K562 (cell line): ENCODE data around the gene PPP1R14B. TPM values are rescaled to one million over a fixed set of nuclear protein-coding genes. Genes with fewer than 3 reads are reported as not detected.
A peak's percentile ranks its signal among the peaks of the same experiment; 100 is the strongest.

Experiments
- ARID3A ChIP-seq: IDR thresholded peaks from 2 replicates; pipeline ENCODE4 v1.6.1; 2012; ENCODE audit warnings: low read depth, low read length, improper control_type of control experiment, borderline replicate concordance
- DDX20 ChIP-seq: fragments of 450-650 bp; IDR thresholded peaks from 2 replicates; pipeline ENCODE4 v1.6.1; 2016; ENCODE audit warnings: missing genetic modification characterization, low read depth, mild to moderate bottlenecking, missing compliant biosample characterization, moderate library complexity
- ELF2 ChIP-seq: fragments of 250-450 bp; sonication (Bioruptor Pico); IDR thresholded peaks from 2 replicates; pipeline ENCODE4 v1.5.0; 2021; ENCODE audit warnings: mild to moderate bottlenecking
- ESRRA ChIP-seq: fragments of 450-650 bp; IDR thresholded peaks from 2 replicates; pipeline ENCODE4 v1.6.1; 2014; ENCODE audit warnings: low read depth, mild to moderate bottlenecking, moderate library complexity, borderline replicate concordance
- HOXB6 ChIP-seq: fragments of 250-450 bp; sonication (Bioruptor Pico); IDR thresholded peaks from 2 replicates; pipeline ENCODE4 v1.5.1; 2022; ENCODE audit warnings: mild to moderate bottlenecking, borderline replicate concordance
- MAFK ChIP-seq: IDR thresholded peaks from 2 replicates; pipeline ENCODE4 v1.6.1; 2011; ENCODE audit warnings: low read length, improper control_type of control experiment
- MNT ChIP-seq, 2 experiments: fragments of 450-650 bp; conservative IDR thresholded peaks; 2 replicates each; pipeline ENCODE4 v1.6.1; 2017; ENCODE audit warnings: mild to moderate bottlenecking in 2 of 2, moderate library complexity in 2 of 2
- NBN ChIP-seq: fragments of 450-650 bp; IDR thresholded peaks from 2 replicates; pipeline ENCODE4 v1.6.1; 2016; ENCODE audit warnings: low read depth, mild to moderate bottlenecking
- NCOA1 ChIP-seq: fragments of 450-650 bp; IDR thresholded peaks from 2 replicates; pipeline ENCODE4 v1.6.1; 2016; ENCODE audit warnings: low read depth
- NELFE ChIP-seq: IDR thresholded peaks from 2 replicates; pipeline ENCODE4 v1.6.1; 2011; ENCODE audit warnings: mild to moderate bottlenecking; ENCODE audit not compliant: insufficient read depth, insufficient read length
- PHF21A ChIP-seq: fragments of 450-650 bp; IDR thresholded peaks from 2 replicates; pipeline ENCODE4 v1.6.1; 2017; ENCODE audit warnings: low read depth, borderline replicate concordance
- SAFB ChIP-seq: fragments of 200-400 bp; formaldehyde crosslinking; IDR thresholded peaks from 2 replicates; pipeline ENCODE4 v1.6.1; 2017; ENCODE audit warnings: low read depth, low read length, borderline replicate concordance
- SIN3A ChIP-seq, 2 experiments: fragments of 150-350 bp in 1 of 2; IDR thresholded peaks; 2 replicates each; pipeline ENCODE4 v1.6.1; 2011 to 2016; ENCODE audit warnings: borderline replicate concordance in 2 of 2, low read depth in 2 of 2, low read length in 2 of 2, mild to moderate bottlenecking in 2 of 2, moderate library complexity in 2 of 2; ENCODE audit not compliant: control insufficient read depth in 1 of 2
- SMAD1 ChIP-seq: fragments of 150-350 bp; IDR thresholded peaks from 2 replicates; pipeline ENCODE4 v1.6.1; 2014; ENCODE audit warnings: low read length, low read depth; ENCODE audit not compliant: partially characterized antibody
- SNAPC5 ChIP-seq: fragments of 250-450 bp; sonication (Bioruptor Pico); IDR thresholded peaks from 2 replicates; pipeline ENCODE4 v1.8.0; 2021; ENCODE audit warnings: moderate library complexity, mild to moderate bottlenecking, inconsistent platforms
- SREBF1 ChIP-seq: fragments of 150-350 bp; IDR thresholded peaks from 2 replicates; pipeline ENCODE4 v1.6.1; 2014; ENCODE audit warnings: antibody characterized with exemption, low read depth, low read length, borderline replicate concordance
- TRIM28 ChIP-seq: fragments of 450-650 bp; IDR thresholded peaks from 2 replicates; pipeline ENCODE4 v1.6.1; 2017
- ZBED1 ChIP-seq: IDR thresholded peaks from 2 replicates; pipeline ENCODE4 v1.6.1; 2014
- ZBTB33 ChIP-seq: sonication (generic); formaldehyde crosslinking; IDR thresholded peaks from 2 replicates; pipeline ENCODE4 v1.8.1; 2023; ENCODE audit warnings: mild to moderate bottlenecking, missing genetic modification reagents
- ZNF507 ChIP-seq: conservative IDR thresholded peaks from 2 replicates; pipeline ENCODE4 v1.6.1; 2017; ENCODE audit warnings: missing genetic modification characterization, missing compliant biosample characterization
- ZSCAN32 ChIP-seq: fragments of 450-650 bp; formaldehyde crosslinking; IDR thresholded peaks from 2 replicates; pipeline ENCODE4 v1.4.0; 2020; ENCODE audit warnings: mild to moderate bottlenecking, moderate library complexity
- polyA plus RNA-seq, 8 experiments: library from polyadenylated mRNA; depleted of rRNA in 4 of 8; stranded (reverse) in 5 of 8; unstranded in 3 of 8; fragments of >200 nt; fragmentation: Nextera tagmentation in 2 of 8; fragmentation: Illumina TruSeq in 1 of 8; extraction: Ambion mirVana in 2 of 8; extraction: Trizol in 1 of 8; gene quantifications; 2 replicates each; pipeline versions ENCODE4 v1.2.1 to v1.2.3, GENCODE V29; 2011 to 2014; ENCODE audit warnings: inconsistent platforms in 1 of 8, missing spikeins in 1 of 8
- total RNA-seq, 7 experiments: library from RNA; depleted of rRNA in 6 of 7; stranded (reverse); fragments of >200 nt in 6 of 7; fragmentation: Illumina TruSeq in 2 of 7; extraction: Trizol in 2 of 7; gene quantifications; 2 replicates each; pipeline versions ENCODE4 v1.2.1 to v1.2.3, GENCODE V29; 2011 to 2021; ENCODE audit warnings: low replicate concordance in 1 of 7
- TF ChIP-seq, protein P1 (sequence below): IDR thresholded peaks from 2 replicates; pipeline ENCODE4 v1.6.1; 2016; ENCODE audit warnings: missing genetic modification characterization, missing compliant biosample characterization

The PPP1R14B gene
- total and polyA plus RNA-seq, 9 of the 15 experiments (the other 6 are each of a cell fraction or from before 2014, with no cell fraction given), result 7.7 to 566 (median 212) TPM

GRCh38 chr11:64224151-64224890 is 22.4 kb downstream of the PPP1R14B start (continued):
- no peak for TF ChIP-seq MNT (conservative IDR thresholded peaks at IDR 0.05)
- TF ChIP-seq ESRRA, result no peak
- TF ChIP-seq NELFE, result no peak
- TF ChIP-seq MAFK, result no peak
- TF ChIP-seq ZSCAN32 (CRISPR knock-in tag), result no peak
- TF ChIP-seq SREBF1, result no peak
- peak; percentile 22 for TF ChIP-seq SMAD1
- TF ChIP-seq, protein P1, sequence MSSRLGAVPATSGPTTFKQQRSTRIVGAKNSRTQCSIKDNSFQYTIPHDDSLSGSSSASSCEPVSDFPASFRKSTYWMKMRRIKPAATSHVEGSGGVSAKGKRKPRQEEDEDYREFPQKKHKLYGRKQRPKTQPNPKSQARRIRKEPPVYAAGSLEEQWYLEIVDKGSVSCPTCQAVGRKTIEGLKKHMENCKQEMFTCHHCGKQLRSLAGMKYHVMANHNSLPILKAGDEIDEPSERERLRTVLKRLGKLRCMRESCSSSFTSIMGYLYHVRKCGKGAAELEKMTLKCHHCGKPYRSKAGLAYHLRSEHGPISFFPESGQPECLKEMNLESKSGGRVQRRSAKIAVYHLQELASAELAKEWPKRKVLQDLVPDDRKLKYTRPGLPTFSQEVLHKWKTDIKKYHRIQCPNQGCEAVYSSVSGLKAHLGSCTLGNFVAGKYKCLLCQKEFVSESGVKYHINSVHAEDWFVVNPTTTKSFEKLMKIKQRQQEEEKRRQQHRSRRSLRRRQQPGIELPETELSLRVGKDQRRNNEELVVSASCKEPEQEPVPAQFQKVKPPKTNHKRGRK, result no peak
- TF ChIP-seq ZBTB33 (CRISPR knock-in tag), result no peak
- no peak for TF ChIP-seq SAFB
- TF ChIP-seq SNAPC5, result no peak
- no peak for TF ChIP-seq HOXB6 (CRISPR knock-in tag)
- TF ChIP-seq DDX20, result no peak
- no peak for TF ChIP-seq NBN
- no peak for TF ChIP-seq ZNF507 (tag)
- no peak for TF ChIP-seq ZBED1
- no peak for TF ChIP-seq SIN3A (IDR thresholded peaks at IDR 0.05; ENCODE audit: borderline replicate concordance in 2 of 2, control insufficient read depth in 1 of 2, low read depth in 2 of 2, low read length in 2 of 2)
- no peak for TF ChIP-seq ARID3A
- TF ChIP-seq NCOA1, result no peak
- TF ChIP-seq ELF2, result no peak
- TF ChIP-seq TRIM28, result no peak
- TF ChIP-seq PHF21A, result no peak
